ENCODE measurements around the gene OLFM1.

The OLFM1 gene

GRCh38 chr9:135090081-135090480, 2.6 kb downstream of the OLFM1 start:
- DNase-seq (ENCODE audit: low read depth) = no peak

DNA sequence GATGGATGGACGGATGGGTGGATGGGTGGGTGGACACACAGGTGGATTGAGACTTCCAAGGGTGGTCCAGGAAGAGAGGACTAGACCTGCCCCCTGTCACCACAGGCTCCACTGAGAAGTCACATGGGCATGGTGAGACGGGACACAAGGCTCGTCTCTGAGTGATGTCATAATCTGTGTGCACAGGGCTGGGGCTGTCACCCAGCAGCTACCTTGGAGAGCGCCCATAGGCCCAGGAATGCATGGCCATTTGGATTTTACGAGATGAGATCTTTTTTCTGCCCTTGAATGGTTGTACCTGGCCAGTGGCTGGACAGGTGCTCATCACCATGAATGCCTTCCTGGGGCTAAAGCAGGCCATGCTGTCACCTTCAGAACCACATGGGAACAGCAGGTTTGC, 3.1 kb downstream of the OLFM1 start:
- DNase-seq (ENCODE audit: low read depth) = no peak

DNA sequence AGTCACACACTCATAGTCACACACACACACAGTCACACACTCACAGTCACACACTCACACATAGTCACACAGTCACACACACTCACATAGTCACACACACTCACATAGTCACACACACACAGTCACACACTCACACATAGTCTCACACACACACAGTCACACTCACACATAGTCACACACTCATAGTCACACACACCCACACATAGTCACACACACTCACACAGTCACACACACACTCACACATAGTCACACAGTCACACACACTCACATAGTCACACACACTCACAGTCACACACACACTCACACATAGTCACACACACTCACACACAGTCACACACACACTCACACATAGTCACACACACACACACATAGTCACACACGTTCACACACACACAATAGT, 4.1 kb downstream of the OLFM1 start:
- no peak for DNase-seq (ENCODE audit: low read depth)

DNA sequence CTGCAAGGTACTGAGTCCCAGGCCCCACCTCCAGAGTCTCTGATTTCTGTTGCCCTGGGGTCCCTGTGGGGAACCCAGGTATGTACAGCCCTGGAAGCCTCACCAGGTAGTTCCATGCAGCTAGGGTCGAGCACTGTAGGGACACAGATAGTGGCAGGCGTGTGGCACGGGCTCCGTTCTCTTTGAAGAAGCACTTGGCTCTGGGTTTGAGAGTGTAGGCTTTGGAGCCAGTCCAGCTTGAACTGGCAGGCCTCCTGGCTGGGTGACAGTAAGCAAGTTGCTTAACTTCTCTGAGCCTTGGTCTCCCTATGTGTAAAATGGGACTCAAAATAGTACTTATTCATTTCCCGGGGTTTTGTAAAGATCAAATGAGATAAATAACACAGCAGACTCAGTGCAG, 5.6 kb downstream of the OLFM1 start:
- DNase-seq (ENCODE audit: low read depth) = no peak

DNA sequence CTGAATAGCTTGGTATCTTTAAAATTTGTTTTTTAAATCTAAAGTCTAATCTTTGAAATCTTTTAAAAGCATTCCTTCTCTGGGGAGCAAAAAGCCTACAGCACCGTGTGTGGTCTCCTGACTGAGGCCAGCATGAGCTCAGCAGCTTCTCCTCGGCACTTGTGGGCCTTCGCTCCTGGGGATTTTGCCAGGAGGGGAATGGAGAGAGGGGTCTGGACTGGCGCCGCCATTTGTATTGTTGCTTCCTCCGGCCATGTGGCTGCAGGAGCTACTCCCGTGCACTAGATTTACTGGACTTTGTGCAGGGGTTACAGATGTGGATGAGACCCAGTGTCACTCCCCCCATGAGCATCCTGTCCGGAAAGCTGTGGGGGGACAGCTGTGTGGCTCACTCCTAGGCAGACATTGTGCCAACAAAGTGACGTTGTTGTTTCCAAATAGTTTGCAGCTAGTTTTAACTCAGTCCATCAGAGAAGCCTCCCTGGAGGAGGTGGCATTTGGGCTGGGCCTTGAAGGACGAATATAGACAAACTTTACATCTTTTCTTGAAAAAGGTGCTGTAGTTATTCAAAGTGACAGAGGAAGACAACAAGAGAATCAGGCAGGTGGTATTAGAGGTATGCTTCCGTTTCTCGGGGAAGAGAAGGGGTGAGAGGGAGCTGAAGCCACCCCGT, 6.6 kb downstream of the OLFM1 start:
- no peak for DNase-seq (ENCODE audit: low read depth)

DNA sequence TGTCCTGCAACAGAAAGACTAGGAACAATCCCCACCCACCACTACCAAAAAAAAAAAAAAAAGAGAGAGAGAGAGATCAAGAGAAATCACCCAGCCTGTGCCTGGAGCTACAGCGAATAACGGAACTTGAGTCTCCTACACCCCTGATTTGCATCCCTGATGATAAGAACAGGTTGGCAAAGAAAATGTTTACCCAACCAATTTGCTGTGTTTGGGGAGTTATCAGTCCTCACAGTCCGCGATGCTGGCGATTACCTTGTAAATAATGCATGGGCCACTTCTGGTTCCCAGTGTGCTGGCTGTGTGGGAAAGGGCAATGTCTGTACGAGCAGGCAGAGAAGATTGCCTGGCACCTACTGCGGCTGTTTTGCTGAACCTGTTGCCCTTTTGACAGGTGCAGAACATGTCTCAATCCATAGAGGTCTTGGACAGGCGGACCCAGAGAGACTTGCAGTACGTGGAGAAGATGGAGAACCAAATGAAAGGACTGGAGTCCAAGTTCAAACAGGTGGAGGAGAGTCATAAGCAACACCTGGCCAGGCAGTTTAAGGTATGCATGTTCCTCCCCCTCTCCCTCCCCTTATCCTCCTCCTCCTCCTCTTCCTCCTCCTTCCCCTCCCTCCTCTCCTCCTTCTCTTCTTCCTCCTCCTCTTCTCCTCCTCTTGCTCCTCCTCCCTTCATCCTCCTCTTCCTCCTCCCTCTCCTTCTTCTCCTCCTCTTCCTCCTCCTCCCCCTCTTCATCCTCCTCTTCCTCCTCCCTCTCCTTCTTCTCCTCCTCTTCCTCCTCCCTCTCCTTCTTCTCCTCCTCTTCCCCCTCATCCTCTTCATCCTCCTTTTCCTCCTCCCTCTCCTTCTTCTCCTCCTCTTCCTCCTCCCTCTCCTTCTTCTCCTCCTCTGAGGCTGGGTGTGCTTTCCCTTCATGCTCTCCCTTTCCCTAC, 8.3 kb downstream of the OLFM1 start:
- no peak for DNase-seq (ENCODE audit: low read depth)

GRCh38 chr9:135096408-135096895, 9.0 kb downstream of the OLFM1 start:
- DNase-seq (ENCODE audit: low read depth) = no peak

DNA sequence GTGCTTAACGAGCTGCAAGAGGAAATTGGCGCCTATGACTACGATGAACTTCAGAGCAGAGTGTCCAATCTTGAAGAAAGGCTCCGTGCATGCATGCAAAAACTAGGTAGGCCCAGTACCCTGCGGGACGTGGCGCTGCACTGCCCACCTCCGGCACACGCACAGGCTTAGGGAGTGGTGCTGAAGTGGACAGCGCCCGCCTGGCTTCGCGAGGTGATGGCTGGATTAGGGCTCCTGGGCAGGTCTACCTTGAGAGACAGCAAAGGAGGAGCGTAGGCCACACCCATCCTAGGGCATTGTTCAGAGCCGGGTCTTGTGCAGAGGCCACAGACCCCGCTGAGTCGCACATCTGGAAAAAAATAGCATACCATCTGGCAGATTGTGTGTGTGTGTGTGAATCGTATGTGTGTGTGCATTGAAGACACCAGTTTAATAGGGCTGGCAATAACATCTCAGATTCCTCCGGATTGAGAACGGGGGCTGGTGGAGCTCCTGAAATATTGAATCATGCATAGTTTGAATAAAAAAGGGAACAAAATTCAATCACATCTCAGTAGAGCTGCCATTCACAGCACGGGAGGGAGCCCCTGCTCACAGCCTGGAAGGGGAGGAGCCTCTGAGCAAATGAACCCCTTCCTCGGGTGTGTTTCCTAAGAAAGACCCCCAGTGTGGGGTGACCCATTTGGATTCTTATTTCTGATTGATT, 11.1 kb downstream of the OLFM1 start:
- DNase-seq (ENCODE audit: low read depth) = no peak

DNA sequence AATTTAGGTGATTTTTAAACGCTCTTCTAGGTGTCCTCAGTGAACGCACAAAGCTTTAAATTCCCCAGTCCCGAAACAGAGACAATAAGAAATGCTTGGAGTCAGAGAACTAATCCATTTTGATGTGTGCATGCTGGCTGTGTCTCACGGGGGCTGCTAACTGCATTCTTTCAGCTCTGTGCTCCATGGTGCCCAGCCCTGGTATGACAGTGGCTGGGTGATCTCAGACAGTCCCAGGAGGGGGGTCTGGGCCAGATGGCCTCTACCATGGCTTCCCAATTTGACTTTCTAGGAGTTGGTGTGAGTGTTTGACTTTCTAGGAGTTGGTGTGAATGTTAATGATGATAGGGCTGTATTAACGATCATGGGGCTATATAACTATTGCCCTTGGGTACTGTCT, 12.1 kb downstream of the OLFM1 start:
- DNase-seq (ENCODE audit: low read depth) = no peak

DNA sequence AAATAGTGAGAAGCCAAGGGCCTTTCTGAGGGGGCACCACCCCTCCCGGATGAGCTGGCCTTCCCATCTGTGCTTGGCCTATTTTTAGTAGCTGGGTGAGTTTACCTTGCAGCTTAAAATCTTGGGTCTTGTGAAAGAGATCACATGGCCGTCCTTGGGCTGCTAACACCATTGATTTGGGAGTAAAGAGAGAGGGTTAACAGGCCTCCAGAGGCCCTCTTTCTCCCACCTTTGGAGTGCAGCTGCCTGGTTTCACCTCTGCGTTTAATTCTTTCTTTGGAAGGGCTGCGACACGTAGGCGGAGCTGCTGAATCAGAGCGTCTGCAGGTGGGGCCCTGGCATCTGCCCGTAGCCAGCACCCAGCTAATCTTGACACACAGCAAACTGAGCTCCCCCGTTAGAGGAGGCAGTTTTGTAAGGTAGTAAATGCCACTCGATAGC, 12.8 kb downstream of the OLFM1 start:
- no peak for DNase-seq (ENCODE audit: low read depth)

DNA sequence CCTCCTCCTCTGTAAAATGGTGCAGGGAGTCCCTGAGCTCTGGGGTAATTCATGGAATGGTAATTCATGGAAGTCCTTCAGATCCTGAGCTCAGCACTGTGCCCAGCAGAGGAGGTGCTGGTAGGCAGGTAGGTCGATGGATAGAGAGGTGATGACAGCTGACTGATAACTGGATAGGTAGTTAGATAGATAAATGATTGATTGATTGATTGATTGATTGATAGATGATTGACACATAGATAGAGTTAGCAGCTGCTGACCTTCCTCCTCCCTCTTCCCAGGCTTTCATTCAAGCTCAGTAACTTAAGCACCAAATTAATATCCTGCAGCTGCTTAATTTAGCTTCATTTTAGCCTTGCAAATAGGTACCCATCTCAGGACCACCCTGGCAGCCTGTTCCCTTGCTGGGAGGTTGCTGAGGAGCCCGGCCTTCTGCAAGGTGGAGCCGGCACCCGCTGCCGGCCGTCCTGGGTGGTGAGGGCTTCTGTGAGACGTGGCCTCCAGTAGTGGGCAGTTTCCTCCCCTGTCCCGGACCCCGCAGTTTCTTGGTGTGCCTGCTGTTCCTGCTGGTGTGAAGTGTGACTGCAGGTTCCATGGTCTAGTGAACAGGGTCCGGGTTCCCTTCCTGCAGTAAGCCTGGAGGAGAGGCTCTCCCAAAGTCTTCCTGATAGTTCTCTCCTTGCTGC, 13.4 kb downstream of the OLFM1 start:
- no peak for DNase-seq (ENCODE audit: low read depth)

GRCh38 chr9:135101486-135101885, 14.0 kb downstream of the OLFM1 start:
- no peak for DNase-seq (ENCODE audit: low read depth)

DNA sequence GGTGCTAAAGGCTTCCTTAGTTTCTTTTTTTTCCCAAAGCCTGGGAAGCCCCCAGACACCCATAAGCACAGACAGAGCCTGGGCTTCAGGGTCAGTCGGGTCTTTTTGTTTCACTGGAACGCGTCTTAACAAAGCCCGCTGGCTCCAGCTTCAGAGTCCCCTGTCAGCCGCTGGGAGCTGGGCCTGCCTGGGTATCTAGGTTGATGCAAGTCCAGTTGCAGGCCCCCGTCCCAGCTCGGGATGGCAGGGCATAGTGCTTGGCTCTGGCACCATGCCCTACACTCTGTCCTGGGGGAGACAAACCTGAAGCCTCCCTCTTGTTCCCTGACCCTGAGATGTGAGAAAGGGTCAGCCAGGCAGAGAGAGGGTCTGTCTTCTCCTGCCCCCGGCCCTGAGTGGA, 14.5 kb downstream of the OLFM1 start:
- DNase-seq (ENCODE audit: low read depth) = no peak

- DNase-seq (ENCODE audit: low read depth) = no peak
Measured at GRCh38 chr9:135102331-135102730, 14.9 kb downstream of the OLFM1 start.

GRCh38 chr9:135103001-135103446, 15.6 kb downstream of the OLFM1 start:
- DNase-seq (ENCODE audit: low read depth) = no peak

DNA sequence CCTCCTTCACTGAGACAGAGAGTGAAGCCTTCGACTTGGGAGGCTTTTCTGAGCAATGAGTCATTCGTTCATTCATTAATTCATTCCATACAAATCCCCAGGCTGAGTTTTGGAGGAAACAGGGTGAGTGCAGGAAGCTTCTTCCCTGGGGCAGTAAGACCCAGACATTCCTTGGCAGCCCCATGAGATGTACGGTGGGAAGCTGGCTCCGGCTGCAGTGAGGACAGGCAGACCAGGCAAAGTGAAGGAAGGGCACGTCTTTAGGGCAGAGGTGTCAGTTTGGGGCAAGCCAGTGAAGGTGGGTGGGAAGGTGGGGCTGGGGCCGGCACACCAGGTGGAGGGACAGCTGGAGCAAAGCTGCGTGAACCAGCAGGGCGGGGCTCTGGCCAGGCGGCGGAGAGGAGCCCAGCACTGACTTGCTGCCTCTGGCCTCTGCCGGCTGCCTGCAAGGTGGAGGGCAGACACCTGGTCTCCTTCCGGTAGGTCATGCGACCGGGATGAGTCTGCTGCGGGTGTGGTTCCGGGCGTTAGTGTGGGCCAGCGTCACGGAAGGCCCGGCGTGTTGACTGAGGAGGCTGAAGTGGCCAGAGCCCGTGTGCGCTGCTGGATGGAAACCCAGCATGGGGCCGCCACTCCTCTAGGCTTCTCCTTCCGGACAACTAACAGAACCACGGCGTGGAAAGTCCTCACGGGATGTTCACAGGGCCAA, 16.6 kb downstream of the OLFM1 start:
- DNase-seq (ENCODE audit: low read depth) = no peak

- DNase-seq (ENCODE audit: low read depth) = no peak
Measured at GRCh38 chr9:135104761-135105160, 17.3 kb downstream of the OLFM1 start.

- DNase-seq (ENCODE audit: low read depth) = no peak
Measured at GRCh38 chr9:135105211-135105745, 17.8 kb downstream of the OLFM1 start.

DNA sequence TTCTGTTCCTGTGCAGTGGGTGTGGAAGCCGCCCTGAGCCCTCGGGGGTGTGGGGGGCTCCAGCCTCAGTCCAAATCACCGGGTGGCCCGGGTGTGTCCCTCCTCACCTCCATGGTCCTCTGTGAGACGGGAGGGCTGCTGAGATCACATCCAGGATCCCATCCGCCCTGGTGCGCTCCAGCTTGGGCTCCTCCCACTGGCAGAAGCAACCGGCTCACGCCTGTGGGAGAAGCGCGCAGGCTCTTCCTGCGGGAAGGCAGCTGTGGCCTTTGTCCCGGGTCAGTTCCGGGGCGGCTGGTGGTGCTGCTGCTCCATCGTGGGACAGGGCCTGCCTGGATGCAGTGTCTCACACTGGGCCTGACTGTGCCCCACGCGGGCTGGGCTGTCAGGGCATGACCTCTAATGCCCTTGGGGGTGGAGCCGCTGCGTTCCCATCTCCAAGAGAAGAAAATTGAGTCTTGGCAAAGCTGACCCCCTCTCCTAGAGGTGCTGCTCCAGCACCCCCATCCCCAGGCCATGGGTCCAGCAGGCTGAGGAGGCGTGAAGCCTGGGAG, 18.5 kb downstream of the OLFM1 start:
- DNase-seq (ENCODE audit: low read depth) = no peak

DNA sequence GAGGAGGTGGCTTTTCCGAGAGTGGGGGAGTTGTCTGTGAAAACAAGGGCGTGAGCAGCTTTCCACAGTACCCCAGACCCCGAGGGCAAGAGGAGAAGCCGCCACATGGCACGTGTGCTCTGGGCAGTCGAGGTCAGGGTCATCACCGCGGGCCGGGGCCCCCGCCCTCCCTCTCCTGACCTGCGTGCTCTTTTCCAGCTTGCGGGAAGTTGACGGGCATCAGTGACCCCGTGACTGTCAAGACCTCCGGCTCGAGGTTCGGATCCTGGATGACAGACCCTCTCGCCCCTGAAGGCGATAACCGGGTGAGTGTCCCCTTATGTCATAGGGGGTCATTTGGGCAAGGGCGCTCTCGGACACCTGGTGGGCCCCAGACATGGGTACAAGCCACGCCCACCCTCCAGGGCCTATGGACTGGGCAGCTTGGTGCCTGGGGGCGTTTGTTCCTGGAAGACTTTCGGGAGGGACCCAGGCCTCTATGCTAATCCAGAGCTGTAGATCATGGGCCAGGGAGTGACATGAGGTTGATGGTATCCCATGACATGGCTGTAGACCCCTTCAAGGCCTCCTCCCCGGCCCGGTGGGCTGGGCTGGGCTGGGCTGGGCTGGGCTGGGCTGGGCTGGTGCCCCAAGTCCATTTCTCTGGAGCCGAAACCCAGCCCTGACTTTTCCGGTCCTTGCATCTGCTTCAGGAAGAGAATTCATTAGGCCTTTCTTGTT, 19.2 kb downstream of the OLFM1 start:
- no peak for DNase-seq (ENCODE audit: low read depth)
